Suprapubic skin (tissue), 4 donors: ENCODE data around the gene NPHP1.

Experiments
- CTCF ChIP-seq, 2 donors: fragments of 200-600 bp in 1 of 2; fragments of 450-650 bp in 1 of 2; sonication (generic) in 1 of 2; IDR thresholded peaks; one replicate each; pipeline ENCODE4 v1.5.1; 2016 to 2019; ENCODE audit warnings: antibody characterized with exemption in 2 of 2, mild to moderate bottlenecking in 1 of 2, moderate library complexity in 1 of 2
- EP300 ChIP-seq: sonication (generic); formaldehyde crosslinking; IDR thresholded peaks from one replicate; pipeline ENCODE4 v1.6.1; 2017; ENCODE audit warnings: antibody characterized with exemption
- POLR2AphosphoS5 ChIP-seq, 3 donors: sonication (generic); formaldehyde crosslinking; IDR thresholded peaks; one replicate each; pipeline ENCODE4 v1.6.1; 2017; ENCODE audit warnings: antibody characterized with exemption in 3 of 3

- TF ChIP-seq CTCF (IDR thresholded peaks at IDR 0.05), result no peak
- TF ChIP-seq EP300, result no peak
- TF ChIP-seq POLR2AphosphoS5 (IDR thresholded peaks at IDR 0.05), result peak in 2 of 3 donors; percentile 71 to 98
Measured at GRCh38 chr2:110211938-110212858, 7.4 kb upstream of the NPHP1 start, which contains the start of gene MTLN.
